Measurements from ENCODE around the gene EPHB1. TPM values are rescaled to one million over a fixed set of nuclear protein-coding genes. Genes with fewer than 3 reads are reported as not detected.
A peak's percentile ranks its signal among the peaks of the same experiment; 100 is the strongest.

The EPHB1 gene
- total and polyA plus RNA-seq, 8 donors = 0.02 to 1.4 (median 0.43) TPM

GRCh38 chr3:135262441-135262840, 467.4 kb downstream of the EPHB1 start:
- FAIRE-seq (no peak), ATAC-seq (no peak)
- WGBS, 2 donors = 76 to 85% methylated on average over 4 of the region's 4 CpGs

GRCh38 chr3:135263331-135263730, 468.3 kb downstream of the EPHB1 start:
- no peak for DNase-seq
- 47 to 55% methylated on average over 3 of the region's 3 CpGs for WGBS, 2 donors
- H3K36me3 ChIP-seq = no peaks in the 10 kb centered on the region
- H3K4me1 ChIP-seq = no peaks in the 10 kb centered on the region
- intact Hi-C loops (cut with DNase I) = no loop called here
- no peak for TF ChIP-seq CTCF (IDR thresholded peaks at IDR 0.05)
- H3K9me3 ChIP-seq = no peaks in the 10 kb centered on the region
- FAIRE-seq = no peak
- H3K27ac ChIP-seq = no peak overlapping the region
- no peaks in the 10 kb centered on the region for H3K27me3 ChIP-seq
- no peak for ATAC-seq
- H3K4me3 ChIP-seq = no peak overlapping the region

More at GRCh38 chr3:135262441-135262840, 467.4 kb downstream of the EPHB1 start:
- TF ChIP-seq CTCF (IDR thresholded peaks at IDR 0.05) = no peak
- H3K9me3 ChIP-seq = no peaks in the 10 kb centered on the region
- DNase-seq = no peak
- H3K4me3 ChIP-seq = no peak overlapping the region
- no peaks in the 10 kb centered on the region for H3K36me3 ChIP-seq
- H3K27me3 ChIP-seq = no peaks in the 10 kb centered on the region
- H3K4me1 ChIP-seq = no peaks in the 10 kb centered on the region
- no peak overlapping the region for H3K27ac ChIP-seq
- intact Hi-C loops (cut with DNase I) = no loop called here

- intact Hi-C loops (cut with DNase I) = no loop called here
- Histone ChIP-seq H3K4me3 (no peak overlapping the region), H3K4me1 (no peaks in the 10 kb centered on the region), H3K27me3 (no peaks in the 10 kb centered on the region), H3K27ac (no peak overlapping the region), H3K9me3 (no peaks in the 10 kb centered on the region), H3K36me3 (no peaks in the 10 kb centered on the region)
- no peak for TF ChIP-seq CTCF (IDR thresholded peaks at IDR 0.05)
- no peak for DNase-seq
- ATAC-seq = no peak
- WGBS, 2 donors = 67 to 70% methylated on average over 6 of the region's 6 CpGs
- FAIRE-seq = no peak
Observed at GRCh38 chr3:135267487-135267886, 472.4 kb downstream of the EPHB1 start.

- H3K27ac ChIP-seq = no peak overlapping the region
- intact Hi-C loops (cut with DNase I) = no loop called here
- H3K4me1 ChIP-seq = no peaks in the 10 kb centered on the region
- no peak for TF ChIP-seq CTCF (IDR thresholded peaks at IDR 0.05)
- H3K27me3 ChIP-seq = no peaks in the 10 kb centered on the region
- FAIRE-seq (no peak), DNase-seq (no peak), ATAC-seq (no peak)
- H3K4me3 ChIP-seq = no peak overlapping the region
- no peaks in the 10 kb centered on the region for H3K36me3 ChIP-seq
- H3K9me3 ChIP-seq = no peaks in the 10 kb centered on the region
- WGBS, 2 donors = 29 to 36% methylated on average over 2 of the region's 2 CpGs
Observed at GRCh38 chr3:135268941-135269532, 474.0 kb downstream of the EPHB1 start.

GRCh38 chr3:135271177-135272025, 476.3 kb downstream of the EPHB1 start:
- no peaks in the 10 kb centered on the region for H3K9me3 ChIP-seq
- ATAC-seq = peak in 1 of 4 donors; percentile 11
- WGBS, 2 donors = 52 to 67% methylated on average over 10 of the region's 10 CpGs
- no peak for TF ChIP-seq CTCF (IDR thresholded peaks at IDR 0.05)
- no peak for DNase-seq
- intact Hi-C loops (cut with DNase I) = no loop called here
- no peaks in the 10 kb centered on the region for H3K4me1 ChIP-seq
- H3K27me3 ChIP-seq = no peaks in the 10 kb centered on the region
- H3K4me3 ChIP-seq = no peak overlapping the region
- no peak for FAIRE-seq
- H3K27ac ChIP-seq = no peak overlapping the region
- H3K36me3 ChIP-seq = no peaks in the 10 kb centered on the region
